GM18861 (cell line): ENCODE measurements around the gene TMEM178B.
"Not testable (repeated sequence)": the region's sequence is repeated elsewhere in the genome, so short reads cannot be mapped to it uniquely, and the experiment has no call there.

ENCODE experiments used
- ATAC-seq: cut with Tn5 transposase; IDR thresholded peaks from one replicate; pipeline ENCODE4 v1.9.1; 2021; ENCODE audit not compliant: unreplicated experiment

The TMEM178B gene

GRCh38 chr7:141377906-141378305 is 304.0 kb downstream of the TMEM178B start:
- ATAC-seq: no peak

GRCh38 chr7:141378405-141378804 is 304.5 kb downstream of the TMEM178B start:
- ATAC-seq: no peak

GRCh38 chr7:141381794-141382427 is 308.0 kb downstream of the TMEM178B start:
- no peak for ATAC-seq

GRCh38 chr7:141383356-141383755 is 309.5 kb downstream of the TMEM178B start:
- ATAC-seq: not testable (repeated sequence)

- ATAC-seq: no peak
Measured at GRCh38 chr7:141386881-141387280, 313.0 kb downstream of the TMEM178B start.

- ATAC-seq: no peak
Measured at GRCh38 chr7:141387521-141388217, 313.8 kb downstream of the TMEM178B start.

- no peak for ATAC-seq
Measured at GRCh38 chr7:141389140-141389796, 315.4 kb downstream of the TMEM178B start.

GRCh38 chr7:141390339-141390738 is 316.5 kb downstream of the TMEM178B start:
- ATAC-seq: no peak

- no peak for ATAC-seq
Measured at GRCh38 chr7:141393056-141393455, 319.2 kb downstream of the TMEM178B start.

GRCh38 chr7:141397236-141398163 is 323.6 kb downstream of the TMEM178B start:
- ATAC-seq: no peak

GRCh38 chr7:141400356-141400755 is 326.5 kb downstream of the TMEM178B start:
- ATAC-seq: no peak

GRCh38 chr7:141402277-141402996 is 328.6 kb downstream of the TMEM178B start:
- no peak for ATAC-seq

GRCh38 chr7:141403846-141404245 is 330.0 kb downstream of the TMEM178B start:
- not testable (repeated sequence) for ATAC-seq

- no peak for ATAC-seq
Measured at GRCh38 chr7:141406347-141406746, 332.5 kb downstream of the TMEM178B start.

- no peak for ATAC-seq
Measured at GRCh38 chr7:141407893-141408292, 334.0 kb downstream of the TMEM178B start.

- no peak for ATAC-seq
Measured at GRCh38 chr7:141408440-141408839, 334.6 kb downstream of the TMEM178B start.

GRCh38 chr7:141409219-141409618 is 335.4 kb downstream of the TMEM178B start:
- ATAC-seq: no peak

GRCh38 chr7:141409801-141410329 is 336.0 kb downstream of the TMEM178B start:
- no peak for ATAC-seq

GRCh38 chr7:141410353-141411000 is 336.6 kb downstream of the TMEM178B start:
- ATAC-seq: no peak

- ATAC-seq: no peak
Measured at GRCh38 chr7:141411133-141411532, 337.3 kb downstream of the TMEM178B start.
